Ishikawa (cell line): ENCODE measurements around the gene GLI3.

Experiments
- CEBPB ChIP-seq: IDR thresholded peaks from 2 replicates; pipeline ENCODE4 v1.6.1; 2012
- CREB1 ChIP-seq: IDR thresholded peaks from 2 replicates; pipeline ENCODE4 v1.6.1; 2012; ENCODE audit warnings: low read depth
- EGR1 ChIP-seq: IDR thresholded peaks from 2 replicates; pipeline ENCODE4 v1.6.1; 2012
- EP300 ChIP-seq: IDR thresholded peaks from 2 replicates; pipeline ENCODE4 v1.6.1; 2012; ENCODE audit warnings: borderline replicate concordance
- FOXM1 ChIP-seq: IDR thresholded peaks from 2 replicates; pipeline ENCODE4 v1.6.1; 2012; ENCODE audit warnings: low read depth, borderline replicate concordance
- NFIC ChIP-seq: IDR thresholded peaks from 2 replicates; pipeline ENCODE4 v1.6.1; 2012
- RAD21 ChIP-seq: IDR thresholded peaks from 2 replicates; pipeline ENCODE4 v1.6.1; 2012; ENCODE audit warnings: low read depth
- TAF1 ChIP-seq: IDR thresholded peaks from 2 replicates; pipeline ENCODE4 v1.6.1; 2012; ENCODE audit warnings: low read depth, mild to moderate bottlenecking
- TCF12 ChIP-seq: IDR thresholded peaks from 2 replicates; pipeline ENCODE4 v1.6.1; 2012; ENCODE audit warnings: low read depth
- YY1 ChIP-seq: IDR thresholded peaks from 2 replicates; pipeline ENCODE4 v1.6.1; 2012; ENCODE audit warnings: low read depth
- ZBTB7A ChIP-seq: IDR thresholded peaks from 2 replicates; pipeline ENCODE4 v1.6.1; 2012; ENCODE audit warnings: low read depth
- TF ChIP-seq, protein P1 (sequence below): IDR thresholded peaks from 2 replicates; pipeline ENCODE4 v1.6.1; 2012; ENCODE audit warnings: low read depth, mild to moderate bottlenecking
- TF ChIP-seq, protein P2 (sequence below): IDR thresholded peaks from 2 replicates; pipeline ENCODE4 v1.6.1; 2012
- TF ChIP-seq, protein P3 (sequence below): IDR thresholded peaks from 2 replicates; pipeline ENCODE4 v1.6.1; 2012

DNA sequence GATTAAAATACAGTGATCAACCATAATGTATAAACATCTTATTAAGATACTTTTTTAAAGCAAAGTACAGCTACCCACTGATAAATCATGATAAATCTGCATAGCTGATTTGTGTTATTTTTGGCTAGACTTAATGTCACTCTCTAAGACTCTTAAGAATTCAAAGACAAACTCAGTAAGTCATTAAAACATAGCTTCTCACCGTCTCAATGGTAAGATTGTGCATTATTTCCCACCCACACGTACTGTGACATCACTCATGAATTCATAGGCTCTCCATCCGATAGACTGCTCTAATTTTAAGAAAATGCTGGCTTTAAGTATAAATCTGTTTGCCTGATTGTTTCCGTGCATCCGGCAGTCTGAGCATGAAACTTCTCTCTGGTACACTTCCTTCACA, 266.1 kb downstream of the GLI3 start:
- no peak for TF ChIP-seq EP300
- no peak for TF ChIP-seq EGR1
- TF ChIP-seq YY1 = no peak
- TF ChIP-seq, protein P1, sequence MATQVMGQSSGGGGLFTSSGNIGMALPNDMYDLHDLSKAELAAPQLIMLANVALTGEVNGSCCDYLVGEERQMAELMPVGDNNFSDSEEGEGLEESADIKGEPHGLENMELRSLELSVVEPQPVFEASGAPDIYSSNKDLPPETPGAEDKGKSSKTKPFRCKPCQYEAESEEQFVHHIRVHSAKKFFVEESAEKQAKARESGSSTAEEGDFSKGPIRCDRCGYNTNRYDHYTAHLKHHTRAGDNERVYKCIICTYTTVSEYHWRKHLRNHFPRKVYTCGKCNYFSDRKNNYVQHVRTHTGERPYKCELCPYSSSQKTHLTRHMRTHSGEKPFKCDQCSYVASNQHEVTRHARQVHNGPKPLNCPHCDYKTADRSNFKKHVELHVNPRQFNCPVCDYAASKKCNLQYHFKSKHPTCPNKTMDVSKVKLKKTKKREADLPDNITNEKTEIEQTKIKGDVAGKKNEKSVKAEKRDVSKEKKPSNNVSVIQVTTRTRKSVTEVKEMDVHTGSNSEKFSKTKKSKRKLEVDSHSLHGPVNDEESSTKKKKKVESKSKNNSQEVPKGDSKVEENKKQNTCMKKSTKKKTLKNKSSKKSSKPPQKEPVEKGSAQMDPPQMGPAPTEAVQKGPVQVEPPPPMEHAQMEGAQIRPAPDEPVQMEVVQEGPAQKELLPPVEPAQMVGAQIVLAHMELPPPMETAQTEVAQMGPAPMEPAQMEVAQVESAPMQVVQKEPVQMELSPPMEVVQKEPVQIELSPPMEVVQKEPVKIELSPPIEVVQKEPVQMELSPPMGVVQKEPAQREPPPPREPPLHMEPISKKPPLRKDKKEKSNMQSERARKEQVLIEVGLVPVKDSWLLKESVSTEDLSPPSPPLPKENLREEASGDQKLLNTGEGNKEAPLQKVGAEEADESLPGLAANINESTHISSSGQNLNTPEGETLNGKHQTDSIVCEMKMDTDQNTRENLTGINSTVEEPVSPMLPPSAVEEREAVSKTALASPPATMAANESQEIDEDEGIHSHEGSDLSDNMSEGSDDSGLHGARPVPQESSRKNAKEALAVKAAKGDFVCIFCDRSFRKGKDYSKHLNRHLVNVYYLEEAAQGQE = no peak
- TF ChIP-seq CEBPB = no peak
- TF ChIP-seq NFIC = no peak
- TF ChIP-seq, protein P2, sequence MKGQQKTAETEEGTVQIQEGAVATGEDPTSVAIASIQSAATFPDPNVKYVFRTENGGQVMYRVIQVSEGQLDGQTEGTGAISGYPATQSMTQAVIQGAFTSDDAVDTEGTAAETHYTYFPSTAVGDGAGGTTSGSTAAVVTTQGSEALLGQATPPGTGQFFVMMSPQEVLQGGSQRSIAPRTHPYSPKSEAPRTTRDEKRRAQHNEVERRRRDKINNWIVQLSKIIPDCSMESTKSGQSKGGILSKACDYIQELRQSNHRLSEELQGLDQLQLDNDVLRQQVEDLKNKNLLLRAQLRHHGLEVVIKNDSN = no peak
- TF ChIP-seq, protein P3, sequence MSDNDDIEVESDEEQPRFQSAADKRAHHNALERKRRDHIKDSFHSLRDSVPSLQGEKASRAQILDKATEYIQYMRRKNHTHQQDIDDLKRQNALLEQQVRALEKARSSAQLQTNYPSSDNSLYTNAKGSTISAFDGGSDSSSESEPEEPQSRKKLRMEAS = no peak
- TF ChIP-seq TCF12 = no peak
- no peak for TF ChIP-seq CREB1
- no peak for TF ChIP-seq RAD21
- TF ChIP-seq TAF1 = no peak
- TF ChIP-seq FOXM1 = no peak
- no peak for TF ChIP-seq ZBTB7A
